ENCODE measurements around the gene ZNF267. TPM values are rescaled to one million over a fixed set of nuclear protein-coding genes. Genes with fewer than 3 reads are reported as not detected.

The ZNF267 gene
- total RNA-seq, 1 experiment from 2014 or later: 15.9 TPM

DNA sequence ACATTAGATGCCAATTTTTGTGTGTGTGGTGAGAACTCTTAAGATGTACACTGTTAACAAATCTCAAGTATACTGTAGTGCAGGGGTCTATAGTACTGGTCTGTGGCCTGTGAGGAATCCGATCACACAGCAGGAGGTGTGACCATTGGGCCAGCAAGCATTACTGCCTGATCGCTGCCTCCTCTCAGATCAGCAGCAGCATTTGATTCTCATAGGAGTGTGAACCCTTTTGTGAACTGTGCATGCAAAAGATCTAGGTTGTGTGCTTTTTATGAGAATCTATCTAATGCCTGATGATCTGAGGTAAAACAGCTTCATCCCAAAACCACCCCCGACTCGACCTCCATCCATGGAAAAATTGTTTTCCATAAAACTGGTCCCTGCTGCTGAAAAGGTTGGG is 12.6 kb downstream of the ZNF267 start:
- Histone ChIP-seq H3K4me2 (ENCODE audit: low read length) (no peak overlapping the region), H3K9ac (ENCODE audit: low read length) (no peak overlapping the region), H3K27me3 (ENCODE audit: insufficient read depth, low read length) (no peaks in the 10 kb centered on the region), H3K27ac (ENCODE audit: low read depth, low read length) (no peak overlapping the region), H3K4me3 (replicated peaks in 1 of 2; ENCODE audit: low read depth in 1 of 2, low read length in 2 of 2) (no peak overlapping the region), H3K36me3 (ENCODE audit: control insufficient read depth in 1 of 2, insufficient read depth in 2 of 2, low read length in 2 of 2) (peaks cover 32 to 79% of the 10 kb centered on the region in 2 experiments), H3K4me1 (ENCODE audit: control insufficient read depth in 1 of 2, insufficient read depth in 2 of 2, low read length in 2 of 2) (no peaks in the 10 kb centered on the region), H3K9me2 (ENCODE audit: insufficient read depth) (no peaks in the 10 kb centered on the region), H3K79me2 (ENCODE audit: insufficient read depth, low read length) (peaks cover 100% of the 10 kb centered on the region), H2AFZ (ENCODE audit: low read depth, low read length, poor library complexity, severe bottlenecking) (no peak overlapping the region), H4K20me1 (ENCODE audit: insufficient read depth) (no peaks in the 10 kb centered on the region), H3K9me3 (ENCODE audit: control insufficient read depth in 1 of 2, insufficient read depth in 1 of 2, low read depth in 1 of 2, low read length in 2 of 2) (peaks cover 10 to 23% of the 10 kb centered on the region in 2 experiments; a peak in 3 of 4 replicates)
- no TSS peak for BruUV-seq (replicated peaks)
- intact Hi-C loops (cut with micrococcal nuclease): no loop called here
- DNase-seq (ENCODE audit: low read depth, low spot score) (no peak), ATAC-seq (no peak)
- TF ChIP-seq REST (IDR thresholded peaks at IDR 0.05; ENCODE audit: low read depth): no peak
- no peak for TF ChIP-seq CTCF (IDR thresholded peaks at IDR 0.05 in 2 of 3, conservative IDR thresholded peaks at IDR 0.05 in 1 of 3; ENCODE audit: borderline replicate concordance in 1 of 3, insufficient read depth in 1 of 3, low read depth in 2 of 3, low read length in 2 of 3)
- TF ChIP-seq EZH2phosphoT487 (IDR thresholded peaks at IDR 0.05; ENCODE audit: borderline replicate concordance): no peak
- TF ChIP-seq SRF (IDR thresholded peaks at IDR 0.05; ENCODE audit: low read depth): no peak
- no peak for TF ChIP-seq CBX3 (IDR thresholded peaks at IDR 0.05; ENCODE audit: low read depth)
- TF ChIP-seq YY1 (IDR thresholded peaks at IDR 0.05; ENCODE audit: extremely low read depth, insufficient replicate concordance, low read depth, low read length): no peak
- TF ChIP-seq, protein P1, sequence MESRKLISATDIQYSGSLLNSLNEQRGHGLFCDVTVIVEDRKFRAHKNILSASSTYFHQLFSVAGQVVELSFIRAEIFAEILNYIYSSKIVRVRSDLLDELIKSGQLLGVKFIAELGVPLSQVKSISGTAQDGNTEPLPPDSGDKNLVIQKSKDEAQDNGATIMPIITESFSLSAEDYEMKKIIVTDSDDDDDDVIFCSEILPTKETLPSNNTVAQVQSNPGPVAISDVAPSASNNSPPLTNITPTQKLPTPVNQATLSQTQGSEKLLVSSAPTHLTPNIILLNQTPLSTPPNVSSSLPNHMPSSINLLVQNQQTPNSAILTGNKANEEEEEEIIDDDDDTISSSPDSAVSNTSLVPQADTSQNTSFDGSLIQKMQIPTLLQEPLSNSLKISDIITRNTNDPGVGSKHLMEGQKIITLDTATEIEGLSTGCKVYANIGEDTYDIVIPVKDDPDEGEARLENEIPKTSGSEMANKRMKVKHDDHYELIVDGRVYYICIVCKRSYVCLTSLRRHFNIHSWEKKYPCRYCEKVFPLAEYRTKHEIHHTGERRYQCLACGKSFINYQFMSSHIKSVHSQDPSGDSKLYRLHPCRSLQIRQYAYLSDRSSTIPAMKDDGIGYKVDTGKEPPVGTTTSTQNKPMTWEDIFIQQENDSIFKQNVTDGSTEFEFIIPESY (IDR thresholded peaks at IDR 0.05; ENCODE audit: extremely low read depth, insufficient replicate concordance, low read length): no peak
- TF ChIP-seq SP1 (IDR thresholded peaks at IDR 0.05; ENCODE audit: low read depth): no peak
- no peak for TF ChIP-seq ATF3 (IDR thresholded peaks at IDR 0.05)
- no peak for TF ChIP-seq SIN3A (IDR thresholded peaks at IDR 0.05; ENCODE audit: low read depth)
- TF ChIP-seq FOSL1 (IDR thresholded peaks at IDR 0.05; ENCODE audit: low read depth): no peak
- ChIA-PET RAD21 (ENCODE audit: low non-redundant PET in 1 of 2, low total read pairs in 2 of 2, uncharacterized antibody in 2 of 2, unreplicated experiment in 2 of 2) (no interaction called here), CTCF (no interaction called here), POLR2A (no interaction called here)

Data from HCT116 (cell line).